ENCODE data around the gene PFN4.
A peak's percentile ranks its signal among the peaks of the same experiment; 100 is the strongest.

The PFN4 gene, protein sequence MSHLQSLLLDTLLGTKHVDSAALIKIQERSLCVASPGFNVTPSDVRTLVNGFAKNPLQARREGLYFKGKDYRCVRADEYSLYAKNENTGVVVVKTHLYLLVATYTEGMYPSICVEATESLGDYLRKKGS

DNA sequence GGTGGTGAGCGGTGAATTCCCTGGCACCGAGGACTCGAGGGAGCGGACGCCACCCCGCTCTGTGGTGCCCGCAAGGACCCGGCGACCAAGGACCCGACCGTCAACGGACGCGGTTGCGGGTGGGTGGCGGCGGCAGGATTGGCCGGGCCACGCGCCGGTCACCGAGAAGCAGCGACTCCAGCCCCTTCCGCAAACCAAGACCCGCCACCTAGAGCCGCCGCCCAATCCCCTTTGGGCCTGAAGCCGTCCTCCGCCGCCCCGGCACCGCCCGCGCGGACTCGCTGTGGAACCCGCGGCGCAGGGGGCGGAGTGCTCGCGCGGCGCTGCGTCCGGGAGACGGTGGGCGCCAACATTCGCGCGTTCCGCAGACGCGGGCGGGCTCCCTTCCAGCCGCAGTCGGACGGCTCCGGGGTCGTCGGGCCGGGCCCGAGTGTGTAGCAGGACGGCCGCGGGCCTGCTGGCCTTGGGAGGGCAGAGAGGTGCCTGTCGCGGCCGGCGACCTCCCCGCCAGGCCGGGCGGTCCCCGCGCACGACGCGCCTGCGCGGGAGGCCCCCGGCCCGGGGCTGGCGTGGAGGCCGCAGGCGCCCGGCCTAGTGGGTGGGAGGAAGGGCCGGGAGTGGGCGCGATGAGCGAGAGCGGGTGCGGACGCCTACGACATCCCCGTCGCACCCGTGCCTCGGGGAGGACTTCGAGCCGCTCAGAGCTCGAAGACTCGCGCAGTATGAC lies at the start of gene PFN4, which contains the start of gene FAM228B:
PFN4 (minus strand) TSS at position 140 of the 727 bp plus-strand sequence. CDS start 799 bp downstream, outside the sequence.
FAM228B (plus strand) TSS at position 275 of the 727 bp plus-strand sequence. CDS start 893 bp downstream, outside the sequence.
- ATAC-seq (ENCODE audit: insufficient read depth, low read depth) (peak; percentile 91), DNase-seq (peak; percentile 83)
- H3K4me3 ChIP-seq (ENCODE audit: low read depth in 1 of 2, low read length in 2 of 2): peak within 1 kb of the TSS; percentile 38 to 77
- peaks cover 6% of the 10 kb centered on the region; the same call in 1 of the 2 replicates for H3K79me2 ChIP-seq (ENCODE audit: insufficient read depth, low read length)
- H3K36me3 ChIP-seq (ENCODE audit: insufficient read depth, low read length): no peaks in the 10 kb centered on the region
- peaks cover 26% of the 10 kb centered on the region for H3K4me1 ChIP-seq (ENCODE audit: insufficient read depth, low read length)
- peak within 1 kb of the TSS; percentile 79 for H3K9ac ChIP-seq (ENCODE audit: low read depth, low read length)
- H4K20me1 ChIP-seq (ENCODE audit: insufficient read depth, low read length): no peaks in the 10 kb centered on the region
- peak within 1 kb of the TSS; percentile 87 for H2AFZ ChIP-seq (ENCODE audit: low read depth, low read length)
- peak within 1 kb of the TSS; percentile 88 for H3K4me2 ChIP-seq (ENCODE audit: insufficient read depth, low read length)
- no peaks in the 10 kb centered on the region for H3K27me3 ChIP-seq (ENCODE audit: insufficient read depth, low read length, poor library complexity)
- H3K9me3 ChIP-seq (ENCODE audit: insufficient read depth, low read length, severe bottlenecking): no peaks in the 10 kb centered on the region
- TF ChIP-seq, protein P1, sequence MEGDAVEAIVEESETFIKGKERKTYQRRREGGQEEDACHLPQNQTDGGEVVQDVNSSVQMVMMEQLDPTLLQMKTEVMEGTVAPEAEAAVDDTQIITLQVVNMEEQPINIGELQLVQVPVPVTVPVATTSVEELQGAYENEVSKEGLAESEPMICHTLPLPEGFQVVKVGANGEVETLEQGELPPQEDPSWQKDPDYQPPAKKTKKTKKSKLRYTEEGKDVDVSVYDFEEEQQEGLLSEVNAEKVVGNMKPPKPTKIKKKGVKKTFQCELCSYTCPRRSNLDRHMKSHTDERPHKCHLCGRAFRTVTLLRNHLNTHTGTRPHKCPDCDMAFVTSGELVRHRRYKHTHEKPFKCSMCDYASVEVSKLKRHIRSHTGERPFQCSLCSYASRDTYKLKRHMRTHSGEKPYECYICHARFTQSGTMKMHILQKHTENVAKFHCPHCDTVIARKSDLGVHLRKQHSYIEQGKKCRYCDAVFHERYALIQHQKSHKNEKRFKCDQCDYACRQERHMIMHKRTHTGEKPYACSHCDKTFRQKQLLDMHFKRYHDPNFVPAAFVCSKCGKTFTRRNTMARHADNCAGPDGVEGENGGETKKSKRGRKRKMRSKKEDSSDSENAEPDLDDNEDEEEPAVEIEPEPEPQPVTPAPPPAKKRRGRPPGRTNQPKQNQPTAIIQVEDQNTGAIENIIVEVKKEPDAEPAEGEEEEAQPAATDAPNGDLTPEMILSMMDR (IDR thresholded peaks at IDR 0.05; ENCODE audit: borderline replicate concordance, extremely low read depth, low read length, poor library complexity, severe bottlenecking): no peak
- no peak for TF ChIP-seq EZH2 (IDR thresholded peaks at IDR 0.05; ENCODE audit: borderline replicate concordance, low read depth, low read length, severe bottlenecking)
- H3K27ac ChIP-seq (ENCODE audit: low read length): peak within 1 kb of the TSS; percentile 89

DNA sequence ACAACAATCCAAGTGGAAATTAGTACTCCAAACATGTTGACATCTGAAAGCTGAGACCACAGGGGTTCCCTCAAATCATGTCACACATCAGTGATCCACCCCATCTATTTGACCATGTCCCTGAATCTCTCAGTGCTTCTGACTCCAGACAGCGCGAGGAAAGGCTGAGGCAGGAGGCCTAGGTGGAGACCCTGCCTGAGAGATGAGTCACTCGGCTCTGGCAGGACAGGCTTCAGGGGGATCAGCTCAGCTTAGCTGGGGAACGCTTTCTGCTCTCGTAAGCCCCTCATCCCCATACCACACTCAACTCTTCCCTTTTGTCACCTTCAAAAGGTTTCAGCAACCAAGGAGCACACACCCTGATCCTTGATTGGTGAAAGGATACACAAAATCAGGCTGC lies 45.9 kb upstream of the PFN4 start:
- Histone ChIP-seq H2AFZ (ENCODE audit: low read depth, low read length) (no peak overlapping the region), H3K9ac (ENCODE audit: low read depth, low read length) (no peak overlapping the region), H3K36me3 (ENCODE audit: insufficient read depth, low read length) (no peaks in the 10 kb centered on the region), H3K27ac (ENCODE audit: low read length) (no peak overlapping the region), H3K9me3 (ENCODE audit: insufficient read depth, low read length, severe bottlenecking) (no peaks in the 10 kb centered on the region), H3K79me2 (ENCODE audit: insufficient read depth, low read length) (no peaks in the 10 kb centered on the region), H3K27me3 (ENCODE audit: insufficient read depth, low read length, poor library complexity) (no peaks in the 10 kb centered on the region), H3K4me3 (ENCODE audit: low read depth in 1 of 2, low read length in 2 of 2) (no peak overlapping the region), H4K20me1 (ENCODE audit: insufficient read depth, low read length) (no peaks in the 10 kb centered on the region), H3K4me1 (ENCODE audit: insufficient read depth, low read length) (no peaks in the 10 kb centered on the region), H3K4me2 (ENCODE audit: insufficient read depth, low read length) (no peak overlapping the region)
- TF ChIP-seq, protein P1 (IDR thresholded peaks at IDR 0.05; ENCODE audit: borderline replicate concordance, extremely low read depth, low read length, poor library complexity, severe bottlenecking): no peak
- TF ChIP-seq EZH2 (IDR thresholded peaks at IDR 0.05; ENCODE audit: borderline replicate concordance, low read depth, low read length, severe bottlenecking): no peak
- ATAC-seq (ENCODE audit: insufficient read depth, low read depth): no peak
- DNase-seq: no peak

DNA sequence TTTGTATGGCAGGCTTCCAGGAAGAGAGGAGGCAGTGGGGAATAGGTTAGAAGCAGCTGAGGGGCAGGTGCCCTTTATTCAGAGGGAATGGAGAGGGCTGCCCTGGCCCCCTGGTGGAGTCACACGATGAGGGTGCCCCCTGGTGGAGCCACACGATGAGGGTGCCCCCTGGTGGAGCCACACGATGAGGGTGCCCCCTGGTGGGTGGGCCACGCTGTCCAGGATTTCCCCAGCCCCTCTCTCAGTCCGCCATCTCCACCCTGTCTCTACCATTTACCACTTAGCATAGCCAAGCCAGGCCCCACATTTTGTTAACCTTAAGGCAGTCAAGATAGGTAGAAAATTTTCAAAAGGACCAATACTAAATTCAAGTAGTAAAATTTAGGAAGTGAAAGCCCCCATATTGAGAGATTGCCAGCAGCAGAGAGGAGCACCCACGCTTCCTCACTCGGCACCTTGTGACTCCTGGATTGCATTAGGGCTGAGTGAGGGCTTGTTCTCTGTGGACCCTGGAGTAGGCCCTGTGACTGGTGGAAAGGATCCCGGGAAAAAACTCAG lies 41.4 kb upstream of the PFN4 start:
- no peaks in the 10 kb centered on the region for H3K36me3 ChIP-seq (ENCODE audit: insufficient read depth, low read length)
- no peaks in the 10 kb centered on the region for H4K20me1 ChIP-seq (ENCODE audit: insufficient read depth, low read length)
- no peak overlapping the region for H3K4me3 ChIP-seq (ENCODE audit: low read depth in 1 of 2, low read length in 2 of 2)
- H3K9ac ChIP-seq (ENCODE audit: low read depth, low read length): no peak overlapping the region
- no peaks in the 10 kb centered on the region for H3K27me3 ChIP-seq (ENCODE audit: insufficient read depth, low read length, poor library complexity)
- ATAC-seq (ENCODE audit: insufficient read depth, low read depth): peak; percentile 89
- no peak for TF ChIP-seq EZH2 (IDR thresholded peaks at IDR 0.05; ENCODE audit: borderline replicate concordance, low read depth, low read length, severe bottlenecking)
- TF ChIP-seq, protein P1 (IDR thresholded peaks at IDR 0.05; ENCODE audit: borderline replicate concordance, extremely low read depth, low read length, poor library complexity, severe bottlenecking): peak; percentile 75
- H3K4me1 ChIP-seq (ENCODE audit: insufficient read depth, low read length): no peaks in the 10 kb centered on the region
- DNase-seq: peak; percentile 62
- 0 out of 2 replicates have a peak overlapping the region, but pooled peaks have one; percentile 22 for H2AFZ ChIP-seq (ENCODE audit: low read depth, low read length)
- no peak overlapping the region for H3K27ac ChIP-seq (ENCODE audit: low read length)
- H3K4me2 ChIP-seq (ENCODE audit: insufficient read depth, low read length): no peak overlapping the region
- no peaks in the 10 kb centered on the region for H3K9me3 ChIP-seq (ENCODE audit: insufficient read depth, low read length, severe bottlenecking)
- no peaks in the 10 kb centered on the region for H3K79me2 ChIP-seq (ENCODE audit: insufficient read depth, low read length)
